Bronchial epithelial cell (primary cell): ENCODE results near the gene PTPRB. TPM values are rescaled to one million over a fixed set of nuclear protein-coding genes. Genes with fewer than 3 reads are reported as not detected.
A peak's percentile ranks its signal among the peaks of the same experiment; 100 is the strongest.

Experiments used
- DNase-seq: peaks from one replicate; pipeline ENCODE4 v3.0.0-alpha.2; 2010; ENCODE audit warnings: low read depth
- FAIRE-seq: peaks from 2 replicates; lab custom pipeline; 2011; peaks lifted over from hg19 to GRCh38; lab: Jason Lieb, UNC
- H3K27me3 ChIP-seq: 2 replicates; pipeline ENCODE4 v1.5.1; 2011; ENCODE audit warnings: low read length; ENCODE audit not compliant: control insufficient read depth, insufficient read depth
- H3K36me3 ChIP-seq: 2 replicates; pipeline ENCODE4 v1.5.1; 2011; ENCODE audit warnings: low read length; ENCODE audit not compliant: control insufficient read depth, insufficient read depth
- H3K4me3 ChIP-seq: 2 replicates; pipeline ENCODE4 v1.5.1; 2011; ENCODE audit warnings: mild to moderate bottlenecking, low read depth, low read length, control low read depth
- CTCF ChIP-seq: IDR thresholded peaks from 2 replicates; pipeline ENCODE4 v1.5.1; 2011; ENCODE audit warnings: mild to moderate bottlenecking, moderate library complexity, low read length, control low read depth, inconsistent platforms; ENCODE audit not compliant: insufficient read depth, severe bottlenecking
- total RNA-seq: library from RNA; depleted of rRNA; stranded (reverse); fragments of >200 nt; gene quantifications from 2 replicates; pipeline ENCODE4 v1.2.1, GENCODE V29; 2014

The PTPRB gene
- total RNA-seq, 1 donor from 2014 or later = 0.53 TPM

- H3K36me3 ChIP-seq = no peaks in the 10 kb centered on the region
- peak; percentile 73 for TF ChIP-seq CTCF
- peak; percentile 72 for DNase-seq
- H3K27me3 ChIP-seq = no peaks in the 10 kb centered on the region
- no peak for FAIRE-seq
- no peak overlapping the region for H3K4me3 ChIP-seq
Observed at GRCh38 chr12:70576341-70577282, 60.6 kb downstream of the PTPRB start.

GRCh38 chr12:70571705-70572268 is 65.4 kb downstream of the PTPRB start:
- FAIRE-seq (no peak), DNase-seq (no peak)
- Histone ChIP-seq H3K36me3 (no peaks in the 10 kb centered on the region), H3K27me3 (no peaks in the 10 kb centered on the region), H3K4me3 (no peak overlapping the region)
- TF ChIP-seq CTCF = no peak

- no peaks in the 10 kb centered on the region for H3K36me3 ChIP-seq
- no peak for FAIRE-seq
- no peak for TF ChIP-seq CTCF
- H3K4me3 ChIP-seq = no peak overlapping the region
- no peaks in the 10 kb centered on the region for H3K27me3 ChIP-seq
- no peak for DNase-seq
Observed at GRCh38 chr12:70571029-70571428, 66.2 kb downstream of the PTPRB start.

GRCh38 chr12:70561550-70561949 is 75.7 kb downstream of the PTPRB start:
- FAIRE-seq = no peak
- TF ChIP-seq CTCF = no peak
- Histone ChIP-seq H3K27me3 (no peaks in the 10 kb centered on the region), H3K36me3 (no peaks in the 10 kb centered on the region), H3K4me3 (no peak overlapping the region)
- no peak for DNase-seq

GRCh38 chr12:70560671-70561070 is 76.6 kb downstream of the PTPRB start:
- H3K4me3 ChIP-seq = no peak overlapping the region
- FAIRE-seq (no peak), DNase-seq (peak; percentile 10)
- no peaks in the 10 kb centered on the region for H3K27me3 ChIP-seq
- H3K36me3 ChIP-seq = no peaks in the 10 kb centered on the region
- TF ChIP-seq CTCF = no peak
